Activated effector memory CD4-positive, alpha-beta T cell treated with Interleukin-2 at 50 U/mL for 16 hours (primary cell): ENCODE data around the gene CNTNAP5.
"Not testable (repeated sequence)": the region's sequence is repeated elsewhere in the genome, so short reads cannot be mapped to it uniquely, and the experiment has no call there.

Source experiments
- DNase-seq: peaks from one replicate; pipeline ENCODE4 v3.0.0-alpha.2; 2020

The CNTNAP5 gene

GRCh38 chr2:124333784-124334183 is 308.7 kb downstream of the CNTNAP5 start:
- no peak for DNase-seq

- DNase-seq, result no peak
These were observed 310.0 kb downstream of the CNTNAP5 start for GRCh38 chr2:124335058-124335457.

- DNase-seq, result no peak
These were observed 314.6 kb downstream of the CNTNAP5 start for GRCh38 chr2:124339709-124340108.

- DNase-seq, result no peak
These were observed 318.9 kb downstream of the CNTNAP5 start for GRCh38 chr2:124343827-124344498.

GRCh38 chr2:124347209-124347608 is 322.1 kb downstream of the CNTNAP5 start:
- no peak for DNase-seq

GRCh38 chr2:124353656-124354055 is 328.6 kb downstream of the CNTNAP5 start:
- DNase-seq, result no peak

GRCh38 chr2:124354466-124354865 is 329.4 kb downstream of the CNTNAP5 start:
- no peak for DNase-seq

GRCh38 chr2:124361966-124362365 is 336.9 kb downstream of the CNTNAP5 start:
- not testable (repeated sequence) for DNase-seq

GRCh38 chr2:124369181-124369580 is 344.1 kb downstream of the CNTNAP5 start:
- no peak for DNase-seq

GRCh38 chr2:124380221-124380749 is 355.2 kb downstream of the CNTNAP5 start:
- no peak for DNase-seq

- DNase-seq, result no peak
These were observed 357.1 kb downstream of the CNTNAP5 start for GRCh38 chr2:124382067-124382618.

- no peak for DNase-seq
These were observed 370.9 kb downstream of the CNTNAP5 start for GRCh38 chr2:124395961-124396360.

GRCh38 chr2:124402274-124402673 is 377.2 kb downstream of the CNTNAP5 start:
- no peak for DNase-seq

- not testable (repeated sequence) for DNase-seq
These were observed 382.9 kb downstream of the CNTNAP5 start for GRCh38 chr2:124407836-124408534.

GRCh38 chr2:124424074-124424473 is 399.0 kb downstream of the CNTNAP5 start:
- DNase-seq, result no peak

- DNase-seq, result no peak
These were observed 401.0 kb downstream of the CNTNAP5 start for GRCh38 chr2:124426122-124426521.

- no peak for DNase-seq
These were observed 401.5 kb downstream of the CNTNAP5 start for GRCh38 chr2:124426625-124427024.

- no peak for DNase-seq
These were observed 412.7 kb downstream of the CNTNAP5 start for GRCh38 chr2:124437811-124438210.

- no peak for DNase-seq
These were observed 425.4 kb downstream of the CNTNAP5 start for GRCh38 chr2:124450481-124450880.

- DNase-seq, result no peak
These were observed 451.2 kb downstream of the CNTNAP5 start for GRCh38 chr2:124476291-124476690.

GRCh38 chr2:124478761-124479160 is 453.7 kb downstream of the CNTNAP5 start:
- DNase-seq, result no peak

- DNase-seq, result no peak
These were observed 455.9 kb downstream of the CNTNAP5 start for GRCh38 chr2:124480958-124481357.

- no peak for DNase-seq
These were observed 457.0 kb downstream of the CNTNAP5 start for GRCh38 chr2:124482044-124482443.

- no peak for DNase-seq
These were observed 457.5 kb downstream of the CNTNAP5 start for GRCh38 chr2:124482551-124482950.
